ENCODE measurements around the gene SRF.
"Not testable (repeated sequence)": the region's sequence is repeated elsewhere in the genome, so short reads cannot be mapped to it uniquely, and the experiment has no call there.

SRF gene

GRCh38 chr6:43129434-43130194, 41.5 kb upstream of the SRF start:
- H3K36me3 ChIP-seq (ENCODE audit: insufficient read depth, low read length): peaks cover 21% of the 10 kb centered on the region; the same call in 1 of the 2 replicates
- H3K79me2 ChIP-seq (ENCODE audit: insufficient read depth, low read length): peaks cover 22% of the 10 kb centered on the region; the same call in 1 of the 2 replicates
- H3K9me2 ChIP-seq (replicated peaks; ENCODE audit: low read depth, low read length): no peaks in the 10 kb centered on the region
- H3K9me3 ChIP-seq (ENCODE audit: insufficient read depth, low read depth, low read length): no peaks in the 10 kb centered on the region
- H3K4me3 ChIP-seq (ENCODE audit: low read length, poor library complexity, severe bottlenecking): no peak overlapping the region
- H3K4me2 ChIP-seq (ENCODE audit: low read depth, low read length, poor library complexity, severe bottlenecking): no peak overlapping the region
- no peak overlapping the region for H2AFZ ChIP-seq (ENCODE audit: low read length)
- H3K4me1 ChIP-seq (ENCODE audit: insufficient read depth, low read length, poor library complexity, severe bottlenecking): no peaks in the 10 kb centered on the region
- no peaks in the 10 kb centered on the region for H4K20me1 ChIP-seq (ENCODE audit: insufficient read depth, low read length, poor library complexity, severe bottlenecking)
- H3K9ac ChIP-seq (ENCODE audit: low read depth, low read length, poor library complexity, severe bottlenecking): no peak overlapping the region
- no peaks in the 10 kb centered on the region for H3F3A ChIP-seq (ENCODE audit: low read depth)
- TF ChIP-seq CTCF (conservative IDR thresholded peaks at IDR 0.05; ENCODE audit: low read length) (peak; percentile 59), EZH2phosphoT487 (IDR thresholded peaks at IDR 0.05; ENCODE audit: borderline replicate concordance) (no peak)
- no peaks in the 10 kb centered on the region for H3K27me3 ChIP-seq (ENCODE audit: insufficient read depth, low read length, poor library complexity, severe bottlenecking)

DNA sequence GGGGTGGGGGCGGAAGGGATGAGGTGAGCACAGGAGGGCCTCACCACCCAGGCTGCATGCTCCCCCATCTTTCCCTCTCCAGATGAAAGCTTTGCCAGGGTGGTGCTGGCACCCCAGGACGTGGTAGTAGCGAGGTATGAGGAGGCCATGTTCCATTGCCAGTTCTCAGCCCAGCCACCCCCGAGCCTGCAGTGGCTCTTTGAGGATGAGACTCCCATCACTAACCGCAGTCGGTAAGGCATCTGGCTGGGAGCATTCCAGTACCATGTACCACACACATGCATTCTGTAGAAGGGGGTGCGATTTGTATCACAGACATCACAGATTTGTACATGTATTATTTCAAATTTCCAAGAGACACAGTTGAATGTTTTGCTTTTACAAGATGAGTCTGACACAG, 40.6 kb upstream of the SRF start:
- Histone ChIP-seq H3K9ac (ENCODE audit: low read depth, low read length, poor library complexity, severe bottlenecking) (no peak overlapping the region), H3F3A (ENCODE audit: low read depth) (no peaks in the 10 kb centered on the region), H3K27me3 (ENCODE audit: insufficient read depth, low read length, poor library complexity, severe bottlenecking) (no peaks in the 10 kb centered on the region), H3K4me2 (ENCODE audit: low read depth, low read length, poor library complexity, severe bottlenecking) (no peak overlapping the region), H3K36me3 (ENCODE audit: insufficient read depth, low read length) (peaks cover 24% of the 10 kb centered on the region; the same call in 1 of the 2 replicates), H3K4me3 (ENCODE audit: low read length, poor library complexity, severe bottlenecking) (no peak overlapping the region), H4K20me1 (ENCODE audit: insufficient read depth, low read length, poor library complexity, severe bottlenecking) (no peaks in the 10 kb centered on the region), H2AFZ (ENCODE audit: low read length) (no peak overlapping the region), H3K9me2 (replicated peaks; ENCODE audit: low read depth, low read length) (no peaks in the 10 kb centered on the region), H3K79me2 (ENCODE audit: insufficient read depth, low read length) (peaks cover 16% of the 10 kb centered on the region; the same call in 1 of the 2 replicates), H3K4me1 (ENCODE audit: insufficient read depth, low read length, poor library complexity, severe bottlenecking) (no peaks in the 10 kb centered on the region), H3K9me3 (ENCODE audit: insufficient read depth, low read depth, low read length) (no peaks in the 10 kb centered on the region)
- TF ChIP-seq EZH2phosphoT487 (IDR thresholded peaks at IDR 0.05; ENCODE audit: borderline replicate concordance) (no peak), CTCF (conservative IDR thresholded peaks at IDR 0.05; ENCODE audit: low read length) (no peak)

GRCh38 chr6:43131379-43131778, 39.7 kb upstream of the SRF start:
- H4K20me1 ChIP-seq (ENCODE audit: insufficient read depth, low read length, poor library complexity, severe bottlenecking); H3F3A ChIP-seq (ENCODE audit: low read depth); H3K4me2 ChIP-seq (ENCODE audit: low read depth, low read length, poor library complexity, severe bottlenecking); H3K9me2 ChIP-seq (replicated peaks; ENCODE audit: low read depth, low read length); H3K9ac ChIP-seq (ENCODE audit: low read depth, low read length, poor library complexity, severe bottlenecking); H3K4me3 ChIP-seq (ENCODE audit: low read length, poor library complexity, severe bottlenecking); H3K4me1 ChIP-seq (ENCODE audit: insufficient read depth, low read length, poor library complexity, severe bottlenecking); H3K27me3 ChIP-seq (ENCODE audit: insufficient read depth, low read length, poor library complexity, severe bottlenecking); H2AFZ ChIP-seq (ENCODE audit: low read length); H3K9me3 ChIP-seq (ENCODE audit: insufficient read depth, low read depth, low read length): not testable (repeated sequence)
- H3K79me2 ChIP-seq (ENCODE audit: insufficient read depth, low read length): peaks cover 11% of the 10 kb centered on the region; the same call in 1 of the 2 replicates
- H3K36me3 ChIP-seq (ENCODE audit: insufficient read depth, low read length): peaks cover 24% of the 10 kb centered on the region; the same call in 1 of the 2 replicates

GRCh38 chr6:43138267-43138666, 32.8 kb upstream of the SRF start:
- Histone ChIP-seq H3K4me3 (ENCODE audit: low read length, poor library complexity, severe bottlenecking) (no peak overlapping the region), H3K9ac (ENCODE audit: low read depth, low read length, poor library complexity, severe bottlenecking) (no peak overlapping the region), H3K36me3 (ENCODE audit: insufficient read depth, low read length) (peaks cover 3% of the 10 kb centered on the region; the same call in 1 of the 2 replicates), H3K27me3 (ENCODE audit: insufficient read depth, low read length, poor library complexity, severe bottlenecking) (no peaks in the 10 kb centered on the region), H3K9me3 (ENCODE audit: insufficient read depth, low read depth, low read length) (no peaks in the 10 kb centered on the region), H3F3A (ENCODE audit: low read depth) (no peaks in the 10 kb centered on the region), H3K79me2 (ENCODE audit: insufficient read depth, low read length) (no peaks in the 10 kb centered on the region), H3K4me1 (ENCODE audit: insufficient read depth, low read length, poor library complexity, severe bottlenecking) (peaks cover 18% of the 10 kb centered on the region), H4K20me1 (ENCODE audit: insufficient read depth, low read length, poor library complexity, severe bottlenecking) (no peaks in the 10 kb centered on the region), H2AFZ (ENCODE audit: low read length) (no peak overlapping the region), H3K9me2 (replicated peaks; ENCODE audit: low read depth, low read length) (no peaks in the 10 kb centered on the region), H3K4me2 (ENCODE audit: low read depth, low read length, poor library complexity, severe bottlenecking) (no peak overlapping the region)
- TF ChIP-seq CTCF (conservative IDR thresholded peaks at IDR 0.05; ENCODE audit: low read length) (no peak), EZH2phosphoT487 (IDR thresholded peaks at IDR 0.05; ENCODE audit: borderline replicate concordance) (no peak)

DNA sequence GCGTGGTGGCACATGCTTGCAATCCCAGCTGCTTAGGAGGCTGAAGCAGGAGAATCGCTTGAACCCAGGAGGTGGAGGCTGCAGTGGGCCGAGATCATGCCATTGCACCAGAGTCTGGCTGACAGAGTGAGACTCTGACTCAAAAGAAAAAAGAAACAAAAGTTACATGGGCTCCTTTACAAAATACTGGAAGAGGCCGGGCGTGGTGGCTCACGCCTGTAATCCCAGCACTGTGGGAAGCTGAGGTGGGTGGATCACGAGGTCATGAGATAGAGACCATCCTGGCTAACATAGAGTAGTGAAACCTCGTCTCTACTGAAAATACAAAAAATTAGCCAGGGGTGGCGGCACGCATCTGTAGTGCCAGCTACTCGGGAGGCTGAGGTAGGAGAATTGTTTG, 31.1 kb upstream of the SRF start:
- not testable (repeated sequence) for H3K4me3 ChIP-seq (ENCODE audit: low read length, poor library complexity, severe bottlenecking); H3K79me2 ChIP-seq (ENCODE audit: insufficient read depth, low read length); H3K9me3 ChIP-seq (ENCODE audit: insufficient read depth, low read depth, low read length); H3K4me2 ChIP-seq (ENCODE audit: low read depth, low read length, poor library complexity, severe bottlenecking); H3F3A ChIP-seq (ENCODE audit: low read depth); H3K9ac ChIP-seq (ENCODE audit: low read depth, low read length, poor library complexity, severe bottlenecking); H4K20me1 ChIP-seq (ENCODE audit: insufficient read depth, low read length, poor library complexity, severe bottlenecking); H3K9me2 ChIP-seq (replicated peaks; ENCODE audit: low read depth, low read length); H2AFZ ChIP-seq (ENCODE audit: low read length); H3K36me3 ChIP-seq (ENCODE audit: insufficient read depth, low read length); H3K27me3 ChIP-seq (ENCODE audit: insufficient read depth, low read length, poor library complexity, severe bottlenecking)
- peaks cover 20% of the 10 kb centered on the region for H3K4me1 ChIP-seq (ENCODE audit: insufficient read depth, low read length, poor library complexity, severe bottlenecking)
